ENCODE results near the gene ME2.
"Not testable (repeated sequence)": the region's sequence is repeated elsewhere in the genome, so short reads cannot be mapped to it uniquely, and the experiment has no call there.

ME2 gene

DNA sequence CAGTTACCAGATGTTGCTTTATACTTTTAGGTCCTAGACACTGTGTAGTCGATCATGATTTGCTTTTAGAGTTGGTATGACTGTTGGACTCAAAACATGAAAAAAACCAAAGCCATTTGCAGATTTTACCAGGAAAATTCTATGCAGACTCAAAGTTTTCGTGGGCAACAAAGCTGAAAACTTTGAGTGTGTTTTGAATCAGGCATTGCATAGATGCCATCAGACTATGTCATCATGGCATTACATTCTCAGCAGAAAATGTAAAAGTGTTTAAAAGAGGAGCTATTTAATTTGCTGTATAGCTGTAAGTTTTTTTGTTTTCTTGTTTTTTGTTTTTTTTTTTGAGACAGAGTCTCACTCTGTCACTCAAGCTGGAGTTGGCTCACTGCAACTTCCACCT lies 45.5 kb downstream of the ME2 start:
- no peak for DNase-seq (ENCODE audit: low read depth)

DNA sequence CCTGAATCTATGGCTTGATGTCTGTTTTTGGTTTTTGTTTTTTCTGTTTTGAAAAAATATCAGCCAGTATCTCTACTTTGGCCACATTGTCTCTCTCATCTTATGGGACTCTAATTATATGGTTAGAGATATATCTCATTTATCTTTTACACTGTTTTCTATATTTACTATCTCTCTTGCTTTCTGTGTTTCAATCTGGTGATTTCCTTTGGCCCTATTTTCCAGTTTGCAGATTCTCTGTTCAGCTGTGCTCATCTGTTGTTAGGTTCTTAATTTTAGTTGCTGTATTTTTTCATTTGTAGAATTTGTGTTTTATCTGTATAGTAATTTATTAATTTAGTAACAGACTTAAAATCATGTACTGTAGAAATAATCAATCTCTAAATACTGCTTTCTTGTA lies 47.6 kb downstream of the ME2 start:
- DNase-seq (ENCODE audit: low read depth), result no peak

DNA sequence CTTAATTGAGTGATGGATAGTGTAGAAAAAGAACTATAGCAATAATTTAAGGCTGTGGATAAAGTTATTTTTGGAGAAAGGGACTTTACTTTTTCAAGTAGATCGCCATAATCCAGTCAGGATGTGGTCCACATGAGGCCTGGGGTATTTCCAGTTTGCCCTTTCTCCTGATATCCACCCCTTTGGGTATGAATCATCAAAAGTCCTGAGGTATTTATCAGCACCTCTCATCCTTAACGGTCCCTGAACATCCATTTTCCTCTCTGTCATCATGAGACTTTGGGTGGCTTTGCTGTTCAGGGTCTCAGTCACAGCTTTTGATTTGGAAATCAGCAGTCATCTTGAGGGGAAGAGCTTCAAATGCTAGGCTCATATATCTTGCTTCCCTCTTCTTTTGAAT lies 49.6 kb downstream of the ME2 start:
- no peak for DNase-seq (ENCODE audit: low read depth)

DNA sequence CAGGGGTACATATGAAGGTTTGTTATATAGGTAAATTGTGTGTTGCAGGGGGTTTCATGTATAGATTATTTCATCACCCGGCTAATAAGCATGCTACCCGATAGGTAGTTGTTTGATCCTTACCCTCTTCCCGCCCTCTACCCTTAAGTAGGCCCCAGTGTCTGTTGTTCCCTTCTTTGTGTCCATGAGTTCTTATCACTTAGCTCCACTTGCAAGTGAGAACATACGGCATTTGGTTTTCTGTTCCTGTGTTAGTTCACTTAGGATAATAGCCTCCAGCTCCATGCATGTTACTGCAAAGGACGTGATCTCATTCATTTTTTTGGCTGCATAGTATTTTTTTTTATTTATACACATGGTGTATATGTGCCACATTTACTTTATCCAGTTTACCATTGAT lies 54.8 kb downstream of the ME2 start:
- no peak for DNase-seq (ENCODE audit: low read depth)

DNA sequence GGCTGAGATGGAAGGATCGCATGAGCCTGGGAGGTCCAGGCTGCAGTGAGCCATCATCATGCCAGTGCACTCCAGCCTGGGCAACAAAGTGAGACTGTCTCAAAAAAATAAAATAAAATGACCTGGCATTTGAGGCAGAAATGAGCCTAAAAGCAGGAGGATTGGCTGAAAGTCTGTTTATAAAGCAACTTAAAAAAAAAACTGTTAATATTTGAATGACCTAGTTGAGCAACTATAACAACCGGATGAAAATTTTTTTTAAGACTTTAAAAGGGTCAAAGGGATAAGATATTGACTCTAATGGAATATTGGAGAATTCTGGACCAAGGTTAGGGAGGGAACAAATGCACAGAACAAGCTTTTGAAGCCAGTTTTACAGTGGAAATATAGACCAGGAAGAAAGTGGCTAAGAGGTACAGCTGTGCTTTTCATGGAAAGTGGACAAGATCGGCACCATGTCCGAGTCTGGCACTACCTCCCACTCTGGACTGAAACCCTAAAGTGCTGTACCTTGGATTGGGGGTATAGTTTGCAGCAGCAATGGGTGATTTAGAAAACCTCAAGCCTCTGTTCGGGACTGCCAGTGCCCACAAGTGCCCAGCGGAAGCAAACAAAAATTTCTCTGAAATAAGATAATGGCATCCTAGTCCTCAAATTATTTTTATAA lies 55.8 kb downstream of the ME2 start:
- DNase-seq (ENCODE audit: low read depth), result no peak

DNA sequence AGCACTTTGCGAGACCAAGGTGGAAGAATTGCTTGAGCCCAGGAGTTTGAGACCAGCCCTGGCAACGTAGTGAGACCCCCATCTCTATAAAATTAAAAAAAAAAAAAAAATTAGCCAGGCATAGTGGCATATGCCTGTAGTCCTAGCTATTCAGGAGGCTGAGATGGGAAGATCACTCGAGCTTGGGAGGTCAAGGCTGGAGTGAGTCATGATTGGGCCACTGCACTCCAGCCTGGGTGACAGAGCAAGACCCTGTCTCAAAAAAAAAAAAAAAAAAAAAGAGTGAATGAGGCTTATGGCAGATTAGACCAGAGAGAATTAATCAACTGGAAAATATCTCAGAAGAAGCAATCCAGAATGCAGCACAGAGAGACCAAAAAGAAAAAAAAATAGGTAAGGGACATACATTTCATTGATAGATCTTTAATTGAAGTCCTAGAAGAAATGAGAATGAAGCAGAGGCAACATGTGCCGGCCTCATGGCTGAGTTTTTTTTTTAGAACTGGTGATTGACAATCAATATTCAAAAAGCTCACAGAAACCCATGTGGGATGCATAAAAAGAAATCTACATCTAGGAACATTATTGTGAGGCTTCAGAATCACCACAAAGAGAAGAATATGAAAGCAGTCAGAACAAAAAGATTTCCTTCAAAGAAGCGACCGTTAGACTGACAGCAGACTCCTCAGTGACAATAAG lies 56.7 kb downstream of the ME2 start:
- no peak for DNase-seq (ENCODE audit: low read depth)

DNA sequence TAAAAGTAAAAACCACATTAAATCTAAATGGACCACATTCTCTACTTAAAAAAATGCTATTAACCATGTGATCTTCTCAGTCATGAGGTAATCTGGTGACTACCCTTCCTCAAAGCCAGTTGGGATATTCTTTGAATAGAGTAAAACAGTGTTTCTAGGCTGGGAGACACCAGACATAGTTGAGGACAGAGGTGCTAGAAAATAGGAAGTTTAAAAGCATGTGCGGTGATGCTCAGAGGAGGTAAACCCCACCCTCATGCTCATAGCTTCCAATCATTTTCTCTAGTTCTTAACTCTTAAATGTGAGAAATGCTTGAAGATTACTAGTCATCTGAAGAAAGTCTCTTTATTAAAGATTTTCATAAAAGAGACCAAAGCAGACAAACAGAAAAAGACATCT lies 58.3 kb downstream of the ME2 start:
- DNase-seq (ENCODE audit: low read depth), result no peak

DNA sequence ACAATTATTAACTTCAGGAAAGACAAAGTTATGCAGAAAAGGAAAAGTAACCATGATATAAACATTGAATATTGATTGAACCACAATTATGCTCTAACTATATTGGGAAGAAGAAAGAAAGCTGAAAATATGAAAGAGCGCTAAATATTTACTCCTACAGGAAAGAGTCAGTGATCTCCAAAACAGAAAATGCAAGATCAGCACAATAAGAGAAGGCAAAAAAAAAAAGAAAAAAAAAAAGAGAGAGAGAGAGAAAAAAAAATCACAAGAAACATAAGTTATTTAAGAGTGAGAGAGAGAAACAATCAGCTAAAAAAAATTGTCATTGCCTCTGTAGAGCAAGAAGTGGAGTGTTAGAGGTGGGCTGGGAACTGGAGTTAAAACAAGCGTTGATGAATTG lies 60.0 kb downstream of the ME2 start:
- no peak for DNase-seq (ENCODE audit: low read depth)

DNA sequence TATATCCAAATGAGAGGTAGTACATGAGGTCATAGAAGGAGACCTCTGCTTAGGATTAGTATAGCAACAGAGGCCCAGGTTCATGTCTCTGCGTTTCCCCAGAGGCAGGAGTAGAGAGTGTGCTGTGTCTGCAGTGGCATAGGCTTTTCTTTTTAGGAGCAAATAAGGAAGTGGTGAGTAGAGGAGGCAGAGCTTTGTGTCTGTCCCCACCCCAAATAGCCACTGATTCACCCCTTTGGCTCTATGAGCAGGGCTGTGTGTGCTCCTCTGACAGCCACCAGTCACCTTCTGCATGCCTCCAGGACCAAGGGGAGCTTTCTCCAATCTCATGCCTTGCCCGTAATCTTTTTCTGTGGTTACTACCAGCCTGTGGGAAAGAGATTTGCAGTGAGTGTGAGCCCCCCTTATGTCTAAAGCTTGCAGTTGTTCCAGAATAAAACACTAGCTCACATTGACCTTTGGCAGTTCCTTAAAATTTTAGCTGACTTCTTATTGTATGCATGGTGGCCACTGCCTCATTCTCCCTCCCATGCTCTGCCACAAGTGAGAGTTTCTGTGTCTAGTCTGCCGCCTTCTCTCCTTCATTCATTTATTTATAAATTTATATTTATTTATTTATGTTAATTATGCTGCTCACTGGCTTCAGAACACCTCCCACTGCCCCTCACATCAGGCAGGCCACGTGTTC lies 65.5 kb downstream of the ME2 start:
- DNase-seq (ENCODE audit: low read depth), result no peak

DNA sequence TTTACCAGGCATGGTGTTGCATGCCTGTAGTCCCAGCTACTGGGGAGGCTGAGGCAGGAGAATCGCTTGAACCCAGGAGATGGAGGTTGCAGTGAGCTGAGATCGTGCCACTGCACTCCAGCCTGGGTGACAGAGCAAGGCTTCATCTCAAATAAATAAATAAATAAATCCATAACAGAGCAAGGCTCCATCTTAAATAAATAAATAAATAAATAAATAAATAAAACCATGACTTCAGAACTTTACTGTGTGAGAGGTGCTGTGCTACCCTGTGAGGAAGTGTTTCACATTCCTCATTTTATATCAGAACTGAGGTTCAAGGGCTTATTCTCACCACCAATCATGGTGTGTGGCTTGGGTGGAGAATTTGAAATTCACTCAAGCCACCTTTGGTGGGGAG lies 67.0 kb downstream of the ME2 start:
- DNase-seq (ENCODE audit: low read depth), result not testable (repeated sequence)

DNA sequence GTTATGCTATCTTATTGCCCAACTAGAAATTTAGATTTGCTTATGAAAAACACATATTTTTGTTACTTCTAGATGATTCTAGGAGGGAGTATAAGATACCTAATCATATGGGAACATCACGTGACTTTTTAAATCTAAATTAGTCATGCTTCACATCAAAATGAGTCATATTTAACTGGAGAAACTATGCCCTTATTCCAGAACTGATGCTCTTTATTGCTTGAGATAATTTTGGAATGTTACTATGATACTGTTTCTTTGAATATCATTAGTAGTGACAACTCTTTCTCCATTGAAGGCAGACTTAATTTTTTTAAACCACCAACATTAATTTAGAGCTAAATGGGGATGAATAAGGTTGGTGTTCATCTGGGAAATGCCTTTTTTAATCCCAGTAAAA lies 69.0 kb downstream of the ME2 start:
- DNase-seq (ENCODE audit: low read depth), result no peak

DNA sequence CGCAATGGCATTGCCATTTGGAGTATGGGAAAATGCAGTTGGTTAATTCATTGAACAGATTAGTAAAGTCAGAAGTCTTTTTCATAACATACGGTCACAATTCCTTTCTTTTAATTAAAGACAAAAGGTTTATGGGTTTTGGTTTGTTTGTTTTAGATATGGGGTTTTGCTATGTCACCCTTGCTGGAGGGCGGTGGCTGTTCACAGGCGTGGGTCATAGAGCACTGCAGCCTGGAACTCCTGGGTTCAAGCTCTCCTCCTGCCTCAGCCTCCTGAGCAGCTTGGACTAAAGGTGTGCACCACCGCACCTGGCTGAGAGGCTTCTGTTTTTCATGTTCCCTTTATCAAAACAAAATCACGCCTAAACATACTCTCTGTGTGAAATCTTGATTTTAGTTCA lies 70.3 kb downstream of the ME2 start:
- no peak for DNase-seq (ENCODE audit: low read depth)

DNA sequence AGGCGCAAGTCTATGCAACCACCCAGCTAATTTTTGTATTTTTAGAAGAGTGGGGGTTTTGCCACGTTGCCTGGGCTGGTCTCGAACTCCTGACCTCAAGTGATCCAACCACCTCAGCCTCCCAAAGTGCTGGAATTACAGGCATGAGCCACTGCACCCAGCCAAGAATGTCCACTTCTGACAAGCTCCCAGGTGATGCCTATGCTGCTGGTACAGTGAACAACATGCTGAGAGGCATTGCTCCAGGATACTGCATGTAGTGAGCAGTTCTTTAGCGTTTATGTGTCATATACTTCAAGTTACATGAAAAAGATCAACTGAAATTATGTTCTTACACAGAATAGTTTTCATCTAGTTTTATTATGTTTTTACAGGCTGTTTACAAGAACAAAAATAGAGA lies 71.7 kb downstream of the ME2 start:
- DNase-seq (ENCODE audit: low read depth), result no peak

DNA sequence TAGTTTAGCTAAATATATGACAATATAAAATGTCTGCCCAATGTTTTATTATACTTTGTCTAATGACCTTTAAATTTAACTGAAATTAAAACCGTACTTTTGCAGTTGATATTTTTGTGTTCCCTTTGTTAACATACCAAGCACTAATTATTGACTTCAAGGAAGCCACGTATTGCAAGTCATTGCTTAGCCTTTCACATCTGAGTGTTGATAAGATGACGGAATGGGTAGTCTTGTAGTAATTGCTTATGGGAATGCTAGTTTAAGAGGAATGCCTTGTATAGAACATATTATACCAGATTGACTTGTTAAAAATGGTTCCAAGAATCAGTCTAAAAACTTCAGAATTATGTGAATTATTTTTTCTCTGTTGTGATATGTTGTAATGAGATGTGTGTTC lies 74.9 kb downstream of the ME2 start:
- no peak for DNase-seq (ENCODE audit: low read depth)

DNA sequence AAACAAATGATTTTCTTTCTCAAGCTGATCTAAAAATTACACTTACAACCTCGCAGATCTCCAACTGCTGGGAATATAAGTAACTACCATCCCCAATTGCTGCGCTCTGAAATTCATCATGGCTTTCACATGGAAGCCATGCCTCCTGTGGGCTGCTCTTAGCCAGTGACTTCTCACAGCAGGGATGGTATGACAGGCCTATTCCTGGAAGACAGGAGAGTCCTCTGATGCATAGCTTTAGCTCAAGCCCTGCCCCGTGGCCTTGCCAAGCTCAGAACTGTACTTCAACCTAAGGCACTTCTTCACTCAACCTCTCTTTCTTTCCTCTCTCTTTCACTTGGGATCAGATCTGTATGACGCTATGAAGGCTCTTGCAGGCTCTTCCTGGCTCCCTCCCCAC lies 76.3 kb downstream of the ME2 start:
- DNase-seq (ENCODE audit: low read depth), result no peak

DNA sequence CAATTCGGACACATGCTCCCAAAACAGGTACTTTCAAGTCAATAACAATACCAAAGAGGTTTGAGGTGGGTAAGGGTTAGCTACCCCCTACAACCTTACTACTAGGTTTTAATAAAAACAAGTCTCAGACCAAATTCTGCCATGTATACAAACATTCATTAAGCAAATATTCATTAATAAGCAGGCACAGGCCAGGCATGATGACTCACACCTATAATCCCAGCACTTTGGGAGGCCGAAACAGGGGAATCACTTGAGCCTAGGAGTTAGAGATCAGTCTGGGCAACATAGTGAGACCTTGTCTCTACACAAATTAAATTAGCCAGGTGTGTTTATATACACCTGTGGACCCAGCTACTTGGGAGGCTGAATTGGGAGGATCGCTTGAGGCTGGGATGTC lies 77.2 kb downstream of the ME2 start:
- DNase-seq (ENCODE audit: low read depth), result no peak

DNA sequence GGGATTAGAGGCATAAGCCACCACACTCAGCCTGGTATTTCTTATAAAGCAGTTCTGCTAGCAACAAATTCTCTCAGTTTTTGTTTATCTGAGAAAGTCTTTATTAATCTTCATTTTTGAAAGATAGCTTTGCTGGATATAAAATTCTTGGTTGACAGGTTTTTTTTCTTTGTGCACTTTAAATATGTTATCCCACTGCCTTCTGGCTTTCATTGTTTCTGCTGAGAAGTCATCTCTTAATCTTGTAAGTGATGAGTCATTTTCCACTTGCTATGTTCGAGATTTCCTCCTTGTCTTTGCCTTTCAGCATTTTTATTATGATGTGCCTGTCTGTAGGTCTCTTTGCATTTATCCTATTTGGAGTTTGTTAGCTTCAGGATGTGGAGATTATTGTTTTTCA lies 83.1 kb downstream of the ME2 start:
- no peak for DNase-seq (ENCODE audit: low read depth)

DNA sequence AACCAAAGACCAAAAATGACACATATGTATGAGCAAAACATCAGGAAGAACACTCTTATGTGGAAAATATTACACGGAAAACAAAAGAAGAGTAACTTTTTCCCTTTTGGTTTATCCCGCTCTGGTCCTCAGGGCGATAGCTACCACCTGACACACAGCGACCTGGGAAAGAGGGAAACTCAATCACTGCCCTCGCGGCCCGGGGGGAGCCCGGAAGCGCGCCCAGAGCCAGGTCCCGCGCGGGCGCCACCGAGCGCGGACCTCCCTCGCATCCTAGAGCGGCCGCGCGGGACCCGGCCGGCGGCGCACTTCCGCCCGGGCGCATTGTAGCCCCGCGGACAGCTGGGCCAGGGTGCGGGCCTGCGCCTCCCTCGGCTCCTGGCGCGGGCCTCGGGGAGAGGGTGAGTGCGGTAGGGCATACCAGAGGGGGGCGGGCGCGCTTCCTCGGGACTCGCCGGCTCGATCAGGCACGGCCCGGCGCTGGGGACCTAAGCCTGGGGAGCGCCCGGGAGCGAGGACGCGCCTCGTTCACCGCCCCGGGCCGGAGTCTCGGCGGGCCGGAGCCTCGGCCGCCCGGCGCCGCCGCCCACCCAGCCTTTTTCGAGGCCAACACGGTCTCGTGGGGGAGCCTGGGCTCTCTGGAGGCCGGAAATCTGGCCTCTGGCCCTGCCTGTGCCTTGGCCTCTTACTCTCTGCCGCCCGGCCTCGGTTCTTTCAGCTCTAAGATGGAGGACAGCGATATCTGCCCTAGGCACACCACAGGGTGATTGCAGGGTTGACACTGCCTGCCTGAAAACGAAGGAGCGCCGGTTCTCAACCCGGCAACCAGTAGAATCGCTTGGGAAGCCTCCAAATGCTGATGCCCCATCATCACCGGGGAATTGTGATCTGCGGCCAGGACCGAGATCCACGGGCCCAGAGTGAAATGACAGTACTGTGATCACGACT lies 89.1 kb downstream of the ME2 start, which contains the start of gene ELAC1:
TSS of gene ELAC1 (plus strand) at position 327 of the 948 bp plus-strand sequence. CDS start 6,365 bp downstream, outside the sequence.
- peak; percentile 29 for DNase-seq (ENCODE audit: low read depth)

DNA sequence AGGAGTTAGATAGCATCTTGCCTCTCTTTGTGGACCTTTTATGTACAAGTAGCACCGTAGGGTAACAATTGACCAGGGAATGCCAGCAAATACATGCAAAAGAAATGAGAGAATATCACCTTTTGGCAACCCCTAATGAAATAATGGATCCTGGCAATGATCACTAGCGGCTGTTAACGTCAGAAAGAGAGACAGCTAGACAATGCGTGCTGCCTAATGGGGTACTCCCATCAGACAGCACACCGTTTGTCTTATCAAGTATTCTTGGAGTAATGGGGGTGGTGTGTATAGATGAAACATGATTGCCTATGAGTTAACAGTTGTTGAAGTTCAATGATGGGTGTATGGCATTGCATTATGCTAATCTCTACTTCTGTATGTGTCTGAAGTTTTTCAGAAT lies 90.5 kb downstream of the ME2 start:
- DNase-seq (ENCODE audit: low read depth), result no peak

DNA sequence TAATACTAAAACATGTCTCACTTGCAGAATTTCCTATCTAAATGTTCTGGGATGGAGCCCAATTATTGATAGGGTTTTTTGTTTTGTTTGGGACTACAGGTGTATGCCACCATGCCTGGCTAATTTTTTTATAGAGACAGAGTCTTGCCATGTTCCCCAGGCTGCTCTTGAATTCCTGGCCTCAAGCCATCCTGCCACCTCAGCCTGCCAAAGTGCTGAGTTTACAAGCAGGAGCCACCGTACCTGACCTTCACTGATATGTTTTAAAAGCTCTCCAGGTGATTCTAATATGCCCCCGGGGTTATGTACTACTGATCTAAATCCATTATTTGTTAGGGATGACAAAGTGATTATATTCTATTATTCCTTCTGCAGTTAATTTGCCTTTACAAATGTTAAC lies 91.1 kb downstream of the ME2 start:
- no peak for DNase-seq (ENCODE audit: low read depth)

DNA sequence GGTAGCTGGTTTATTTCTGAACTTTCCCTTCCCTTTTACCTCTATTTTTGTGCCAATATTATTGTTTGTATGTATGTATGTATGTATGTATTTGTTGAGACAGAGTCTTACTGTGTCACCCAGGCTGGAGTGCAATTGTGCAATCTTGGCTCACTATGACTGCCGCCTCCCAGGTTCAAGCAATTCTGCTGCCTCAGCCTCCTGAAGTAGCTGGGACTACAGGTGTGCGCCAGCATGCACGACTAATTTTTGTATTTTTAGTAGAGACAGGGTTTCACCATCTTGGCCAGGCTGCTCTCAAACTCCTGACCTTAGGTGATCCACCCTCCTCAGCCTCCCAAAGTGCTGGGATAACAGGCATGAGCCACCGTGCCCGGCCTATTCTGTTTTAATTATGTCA lies 93.5 kb downstream of the ME2 start:
- DNase-seq (ENCODE audit: low read depth), result not testable (repeated sequence)
